ENCODE data around the gene ENPP3.
"Not testable (repeated sequence)": the region's sequence is repeated elsewhere in the genome, so short reads cannot be mapped to it uniquely, and the experiment has no call there.

Gene ENPP3

DNA sequence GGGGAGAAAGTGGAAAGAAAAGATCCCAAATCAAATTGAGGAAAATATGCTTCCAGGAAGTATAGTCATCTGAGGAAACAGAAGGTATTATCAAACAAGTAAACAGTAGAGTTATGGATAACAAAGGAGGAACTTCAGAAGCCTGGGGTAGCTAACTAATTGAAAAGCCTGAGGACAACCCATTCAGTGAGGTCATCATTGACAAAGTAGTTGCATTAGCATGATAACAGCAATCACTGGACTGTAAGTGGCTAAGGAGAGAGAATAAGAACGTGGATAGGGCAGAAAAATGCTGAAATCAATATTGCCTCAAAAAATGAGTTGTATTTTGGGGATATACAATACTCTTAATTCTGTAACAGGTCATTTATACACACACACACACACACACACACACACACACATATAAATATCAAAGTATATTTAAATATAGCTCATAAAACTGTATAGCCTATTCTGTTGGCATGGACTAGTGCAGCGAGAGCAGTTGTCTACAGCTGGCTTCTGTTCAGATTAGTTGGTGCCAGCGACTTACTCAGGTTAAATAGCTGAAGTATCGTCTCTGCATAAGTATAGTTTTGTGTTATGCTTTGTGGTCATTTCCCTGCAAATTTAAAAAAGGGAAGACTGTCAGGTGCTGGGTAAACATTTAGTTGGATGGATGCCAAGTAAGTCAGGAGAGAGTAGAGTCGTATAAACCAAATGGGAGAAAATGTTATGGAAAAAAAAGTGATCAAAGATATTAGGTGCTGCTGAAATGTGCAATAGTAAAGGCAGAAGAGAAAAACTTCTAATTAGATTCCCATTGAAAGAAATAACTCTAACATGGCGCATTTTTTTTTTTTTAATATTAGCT lies 107.6 kb downstream of the ENPP3 start:
- H3K27me3 ChIP-seq (ENCODE audit: insufficient read depth, poor library complexity, severe bottlenecking) = no peaks in the 10 kb centered on the region
- H3K27ac ChIP-seq (ENCODE audit: poor library complexity, severe bottlenecking) = no peak overlapping the region
- no peak for ATAC-seq (ENCODE audit: low read depth)
- H3K36me3 ChIP-seq (ENCODE audit: low read depth) = no peaks in the 10 kb centered on the region
- TF ChIP-seq CTCF (IDR thresholded peaks at IDR 0.05; ENCODE audit: poor library complexity, severe bottlenecking) = no peak
- no peaks in the 10 kb centered on the region for H3K4me1 ChIP-seq (ENCODE audit: insufficient read depth, poor library complexity, severe bottlenecking)
- H3K4me3 ChIP-seq (ENCODE audit: severe bottlenecking) = no peak overlapping the region
- H3K9me3 ChIP-seq (ENCODE audit: severe bottlenecking) = no peaks in the 10 kb centered on the region
- DNase-seq (ENCODE audit: low spot score) = no peak

DNA sequence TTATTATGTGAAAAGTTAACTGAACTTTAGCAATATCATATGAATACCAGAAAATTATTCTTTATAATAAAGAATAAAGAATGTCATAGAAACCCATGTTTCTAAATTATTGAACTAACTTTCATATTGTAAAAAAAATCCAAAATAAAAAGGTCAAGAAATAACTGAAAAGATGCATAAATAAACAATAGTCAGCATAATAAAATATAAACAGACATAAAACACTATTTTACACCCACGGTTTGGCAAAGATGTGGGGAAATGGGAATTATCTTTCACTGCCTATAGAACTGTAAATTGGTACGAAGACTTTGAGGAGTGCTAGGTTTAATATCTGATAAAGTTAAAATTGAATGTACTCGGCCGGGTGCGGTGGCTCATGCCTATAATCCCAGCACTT lies 108.4 kb downstream of the ENPP3 start:
- no peak for TF ChIP-seq CTCF (IDR thresholded peaks at IDR 0.05; ENCODE audit: poor library complexity, severe bottlenecking)
- Histone ChIP-seq H3K4me3 (ENCODE audit: severe bottlenecking) (no peak overlapping the region), H3K27ac (ENCODE audit: poor library complexity, severe bottlenecking) (no peak overlapping the region), H3K36me3 (ENCODE audit: low read depth) (no peaks in the 10 kb centered on the region), H3K4me1 (ENCODE audit: insufficient read depth, poor library complexity, severe bottlenecking) (no peaks in the 10 kb centered on the region), H3K27me3 (ENCODE audit: insufficient read depth, poor library complexity, severe bottlenecking) (no peaks in the 10 kb centered on the region), H3K9me3 (ENCODE audit: severe bottlenecking) (no peaks in the 10 kb centered on the region)
- ATAC-seq (ENCODE audit: low read depth) (no peak), DNase-seq (ENCODE audit: low spot score) (no peak)

- no peaks in the 10 kb centered on the region for H3K4me1 ChIP-seq (ENCODE audit: insufficient read depth, poor library complexity, severe bottlenecking)
- no peak for TF ChIP-seq CTCF (IDR thresholded peaks at IDR 0.05; ENCODE audit: poor library complexity, severe bottlenecking)
Measured at GRCh38 chr6:131747821-131748353, 110.8 kb downstream of the ENPP3 start.

GRCh38 chr6:131749023-131749422 lies 111.9 kb downstream of the ENPP3 start:
- H3K4me1 ChIP-seq (ENCODE audit: insufficient read depth, poor library complexity, severe bottlenecking) = no peaks in the 10 kb centered on the region
- no peaks in the 10 kb centered on the region for H3K27me3 ChIP-seq (ENCODE audit: insufficient read depth, poor library complexity, severe bottlenecking)
- no peak for TF ChIP-seq CTCF (IDR thresholded peaks at IDR 0.05; ENCODE audit: poor library complexity, severe bottlenecking)
- no peak for ATAC-seq (ENCODE audit: low read depth)
- DNase-seq (ENCODE audit: low spot score) = no peak
- H3K4me3 ChIP-seq (ENCODE audit: severe bottlenecking) = no peak overlapping the region
- H3K27ac ChIP-seq (ENCODE audit: poor library complexity, severe bottlenecking) = no peak overlapping the region
- no peaks in the 10 kb centered on the region for H3K36me3 ChIP-seq (ENCODE audit: low read depth)
- H3K9me3 ChIP-seq (ENCODE audit: severe bottlenecking) = no peaks in the 10 kb centered on the region

More at GRCh38 chr6:131747821-131748353, 110.8 kb downstream of the ENPP3 start:
- H3K27me3 ChIP-seq (ENCODE audit: insufficient read depth, poor library complexity, severe bottlenecking) = no peaks in the 10 kb centered on the region
- H3K36me3 ChIP-seq (ENCODE audit: low read depth) = no peaks in the 10 kb centered on the region
- ATAC-seq (ENCODE audit: low read depth) (no peak), DNase-seq (ENCODE audit: low spot score) (no peak)
- no peak overlapping the region for H3K27ac ChIP-seq (ENCODE audit: poor library complexity, severe bottlenecking)
- H3K4me3 ChIP-seq (ENCODE audit: severe bottlenecking) = no peak overlapping the region
- no peaks in the 10 kb centered on the region for H3K9me3 ChIP-seq (ENCODE audit: severe bottlenecking)

GRCh38 chr6:131751012-131751715 lies 114.1 kb downstream of the ENPP3 start:
- DNase-seq (ENCODE audit: low spot score); H3K27me3 ChIP-seq (ENCODE audit: insufficient read depth, poor library complexity, severe bottlenecking); ATAC-seq (ENCODE audit: low read depth); H3K4me3 ChIP-seq (ENCODE audit: severe bottlenecking); H3K27ac ChIP-seq (ENCODE audit: poor library complexity, severe bottlenecking); H3K9me3 ChIP-seq (ENCODE audit: severe bottlenecking); H3K36me3 ChIP-seq (ENCODE audit: low read depth); H3K4me1 ChIP-seq (ENCODE audit: insufficient read depth, poor library complexity, severe bottlenecking): not testable (repeated sequence)
